ENCODE results near the gene CADM1. TPM values are rescaled to one million over a fixed set of nuclear protein-coding genes. Genes with fewer than 3 reads are reported as not detected.

The CADM1 gene
- polyA plus RNA-seq, 1 donor (not counting 4 experiments of a cell fraction or from before 2014, with no cell fraction given): 9.5 TPM

- Histone ChIP-seq H3K4me3 (ENCODE audit: control insufficient read depth in 2 of 3, extremely low read depth in 1 of 3, insufficient read depth in 2 of 3, low read depth in 1 of 3, low read length in 3 of 3) (no peak overlapping the region), H3K9me3 (ENCODE audit: control insufficient read depth, low read depth, low read length) (no peaks in the 10 kb centered on the region), H3K9me1 (ENCODE audit: control insufficient read depth, extremely low read depth, insufficient read depth, low read length) (no peaks in the 10 kb centered on the region), H3K36me3 (ENCODE audit: control insufficient read depth in 2 of 2, extremely low read depth in 1 of 2, insufficient read depth in 2 of 2, low read length in 2 of 2) (no peaks in the 10 kb centered on the region), H3K4me1 (ENCODE audit: control insufficient read depth, extremely low read depth, insufficient read depth, low read length) (no peaks in the 10 kb centered on the region), H3K4me2 (ENCODE audit: control insufficient read depth, extremely low read depth, insufficient read depth, low read depth, low read length) (no peak overlapping the region), H4K20me1 (ENCODE audit: control insufficient read depth, extremely low read depth, insufficient read depth, low read length) (no peaks in the 10 kb centered on the region), H3K27me3 (ENCODE audit: control insufficient read depth, extremely low read depth, insufficient read depth, low read length) (no peaks in the 10 kb centered on the region), H2AFZ (ENCODE audit: control insufficient read depth, low read length) (no peak overlapping the region), H3K27ac (ENCODE audit: control insufficient read depth, insufficient read depth, low read length) (no peak overlapping the region), H3K9ac (ENCODE audit: control insufficient read depth, extremely low read depth, insufficient read depth, low read length) (no peak overlapping the region), H3K79me2 (ENCODE audit: control insufficient read depth, insufficient read depth, low read length) (no peaks in the 10 kb centered on the region)
- FAIRE-seq (no peak), DNase-seq (ENCODE audit: low read depth, low spot score) (no peak)
- dilution Hi-C loops (cut with MboI; ENCODE audit: extremely low pct_ligation_motif_present, low sequenced_read_pairs): no loop called here
- TF ChIP-seq EZH2 (IDR thresholded peaks at IDR 0.05; ENCODE audit: low read length) (no peak), CTCF (optimal IDR thresholded peaks at IDR 0.05 in 1 of 3, IDR thresholded peaks at IDR 0.05 in 1 of 3, conservative IDR thresholded peaks at IDR 0.05 in 1 of 3; ENCODE audit: extremely low read depth in 1 of 3, insufficient read depth in 2 of 3, low read length in 3 of 3) (no peak)
Observed at GRCh38 chr11:115258216-115258615, 246.0 kb downstream of the CADM1 start.

- no peak overlapping the region for H3K4me2 ChIP-seq (ENCODE audit: control insufficient read depth, extremely low read depth, insufficient read depth, low read depth, low read length)
- dilution Hi-C loops (cut with MboI; ENCODE audit: extremely low pct_ligation_motif_present, low sequenced_read_pairs): no loop called here
- no peak overlapping the region for H3K27ac ChIP-seq (ENCODE audit: control insufficient read depth, insufficient read depth, low read length)
- no peak for TF ChIP-seq CTCF (optimal IDR thresholded peaks at IDR 0.05 in 1 of 3, IDR thresholded peaks at IDR 0.05 in 1 of 3, conservative IDR thresholded peaks at IDR 0.05 in 1 of 3; ENCODE audit: extremely low read depth in 1 of 3, insufficient read depth in 2 of 3, low read length in 3 of 3)
- no peak for TF ChIP-seq EZH2 (IDR thresholded peaks at IDR 0.05; ENCODE audit: low read length)
- no peaks in the 10 kb centered on the region for H3K9me3 ChIP-seq (ENCODE audit: control insufficient read depth, low read depth, low read length)
- H3K4me3 ChIP-seq (ENCODE audit: control insufficient read depth in 2 of 3, extremely low read depth in 1 of 3, insufficient read depth in 2 of 3, low read depth in 1 of 3, low read length in 3 of 3): no peak overlapping the region
- H3K36me3 ChIP-seq (ENCODE audit: control insufficient read depth in 2 of 2, extremely low read depth in 1 of 2, insufficient read depth in 2 of 2, low read length in 2 of 2): no peaks in the 10 kb centered on the region
- FAIRE-seq (no peak), DNase-seq (ENCODE audit: low read depth, low spot score) (no peak)
- no peaks in the 10 kb centered on the region for H3K4me1 ChIP-seq (ENCODE audit: control insufficient read depth, extremely low read depth, insufficient read depth, low read length)
- H3K27me3 ChIP-seq (ENCODE audit: control insufficient read depth, extremely low read depth, insufficient read depth, low read length): no peaks in the 10 kb centered on the region
- no peaks in the 10 kb centered on the region for H3K79me2 ChIP-seq (ENCODE audit: control insufficient read depth, insufficient read depth, low read length)
- no peaks in the 10 kb centered on the region for H3K9me1 ChIP-seq (ENCODE audit: control insufficient read depth, extremely low read depth, insufficient read depth, low read length)
- H4K20me1 ChIP-seq (ENCODE audit: control insufficient read depth, extremely low read depth, insufficient read depth, low read length): no peaks in the 10 kb centered on the region
- H3K9ac ChIP-seq (ENCODE audit: control insufficient read depth, extremely low read depth, insufficient read depth, low read length): no peak overlapping the region
- H2AFZ ChIP-seq (ENCODE audit: control insufficient read depth, low read length): no peak overlapping the region
Observed at GRCh38 chr11:115257678-115258077, 246.5 kb downstream of the CADM1 start.

All from keratinocyte (primary cell).